Neural progenitor cell (in vitro differentiated cells): ENCODE data around the gene KRT2.

Experiments used
- EZH2 ChIP-seq: fragments of 200-600 bp; sonication (generic); IDR thresholded peaks from 2 replicates; pipeline ENCODE4 v1.6.1; 2017; ENCODE audit warnings: antibody characterized with exemption, mild to moderate bottlenecking, moderate library complexity
- EZH2phosphoT487 ChIP-seq: fragments of 200-600 bp; sonication (generic); IDR thresholded peaks from 2 replicates; pipeline ENCODE4 v1.6.1; 2017; ENCODE audit warnings: antibody characterized with exemption
- TF ChIP-seq, protein P1 (sequence below): fragments of 200-600 bp; sonication (generic); IDR thresholded peaks from 2 replicates; pipeline ENCODE4 v1.5.1; 2017; ENCODE audit warnings: antibody characterized with exemption, mild to moderate bottlenecking

GRCh38 chr12:52662918-52663229 is 10.9 kb upstream of the KRT2 start:
- TF ChIP-seq, protein P1, sequence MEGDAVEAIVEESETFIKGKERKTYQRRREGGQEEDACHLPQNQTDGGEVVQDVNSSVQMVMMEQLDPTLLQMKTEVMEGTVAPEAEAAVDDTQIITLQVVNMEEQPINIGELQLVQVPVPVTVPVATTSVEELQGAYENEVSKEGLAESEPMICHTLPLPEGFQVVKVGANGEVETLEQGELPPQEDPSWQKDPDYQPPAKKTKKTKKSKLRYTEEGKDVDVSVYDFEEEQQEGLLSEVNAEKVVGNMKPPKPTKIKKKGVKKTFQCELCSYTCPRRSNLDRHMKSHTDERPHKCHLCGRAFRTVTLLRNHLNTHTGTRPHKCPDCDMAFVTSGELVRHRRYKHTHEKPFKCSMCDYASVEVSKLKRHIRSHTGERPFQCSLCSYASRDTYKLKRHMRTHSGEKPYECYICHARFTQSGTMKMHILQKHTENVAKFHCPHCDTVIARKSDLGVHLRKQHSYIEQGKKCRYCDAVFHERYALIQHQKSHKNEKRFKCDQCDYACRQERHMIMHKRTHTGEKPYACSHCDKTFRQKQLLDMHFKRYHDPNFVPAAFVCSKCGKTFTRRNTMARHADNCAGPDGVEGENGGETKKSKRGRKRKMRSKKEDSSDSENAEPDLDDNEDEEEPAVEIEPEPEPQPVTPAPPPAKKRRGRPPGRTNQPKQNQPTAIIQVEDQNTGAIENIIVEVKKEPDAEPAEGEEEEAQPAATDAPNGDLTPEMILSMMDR = no peak
- no peak for TF ChIP-seq EZH2
- no peak for TF ChIP-seq EZH2phosphoT487
